Measurements from ENCODE around the gene PCDHA3.
"Not testable (repeated sequence)": the region's sequence is repeated elsewhere in the genome, so short reads cannot be mapped to it uniquely, and the experiment has no call there.

The PCDHA3 gene

GRCh38 chr5:140796718-140797095 lies 4.2 kb upstream of the PCDHA3 start:
- no peak overlapping the region for H2AFZ ChIP-seq (ENCODE audit: low read depth, low read length)
- ATAC-seq (ENCODE audit: insufficient read depth, low read depth), result no peak
- no peak overlapping the region for H3K9ac ChIP-seq (ENCODE audit: low read depth, low read length)
- H3K4me1 ChIP-seq (ENCODE audit: insufficient read depth, low read length), result no peaks in the 10 kb centered on the region
- no peaks in the 10 kb centered on the region for H4K20me1 ChIP-seq (ENCODE audit: insufficient read depth, low read length)
- H3K9me3 ChIP-seq (ENCODE audit: insufficient read depth, low read length, severe bottlenecking), result no peaks in the 10 kb centered on the region
- TF ChIP-seq EZH2 (IDR thresholded peaks at IDR 0.05; ENCODE audit: borderline replicate concordance, low read depth, low read length, severe bottlenecking) (no peak), CTCF (IDR thresholded peaks at IDR 0.05; ENCODE audit: borderline replicate concordance, extremely low read depth, low read length, poor library complexity, severe bottlenecking) (no peak)
- no peaks in the 10 kb centered on the region for H3K36me3 ChIP-seq (ENCODE audit: insufficient read depth, low read length)
- H3K27ac ChIP-seq (ENCODE audit: low read length), result no peak overlapping the region
- no peak for DNase-seq
- H3K79me2 ChIP-seq (ENCODE audit: insufficient read depth, low read length), result no peaks in the 10 kb centered on the region
- no peak overlapping the region for H3K4me3 ChIP-seq (ENCODE audit: low read depth in 1 of 2, low read length in 2 of 2)
- H3K4me2 ChIP-seq (ENCODE audit: insufficient read depth, low read length), result no peak overlapping the region
- H3K27me3 ChIP-seq (ENCODE audit: insufficient read depth, low read length, poor library complexity), result peaks cover 3% of the 10 kb centered on the region

- Histone ChIP-seq H3K9me3 (ENCODE audit: insufficient read depth, low read length, severe bottlenecking) (no peaks in the 10 kb centered on the region), H3K27me3 (ENCODE audit: insufficient read depth, low read length, poor library complexity) (no peaks in the 10 kb centered on the region), H3K79me2 (ENCODE audit: insufficient read depth, low read length) (no peaks in the 10 kb centered on the region), H3K4me3 (ENCODE audit: low read depth in 1 of 2, low read length in 2 of 2) (no peak overlapping the region), H3K4me1 (ENCODE audit: insufficient read depth, low read length) (no peaks in the 10 kb centered on the region), H3K4me2 (ENCODE audit: insufficient read depth, low read length) (no peak overlapping the region), H3K36me3 (ENCODE audit: insufficient read depth, low read length) (no peaks in the 10 kb centered on the region), H2AFZ (ENCODE audit: low read depth, low read length) (no peak overlapping the region), H4K20me1 (ENCODE audit: insufficient read depth, low read length) (no peaks in the 10 kb centered on the region), H3K9ac (ENCODE audit: low read depth, low read length) (no peak overlapping the region), H3K27ac (ENCODE audit: low read length) (no peak overlapping the region)
- no peak for ATAC-seq (ENCODE audit: insufficient read depth, low read depth)
- TF ChIP-seq EZH2 (IDR thresholded peaks at IDR 0.05; ENCODE audit: borderline replicate concordance, low read depth, low read length, severe bottlenecking), result no peak
- no peak for TF ChIP-seq CTCF (IDR thresholded peaks at IDR 0.05; ENCODE audit: borderline replicate concordance, extremely low read depth, low read length, poor library complexity, severe bottlenecking)
- DNase-seq, result no peak
Measured at GRCh38 chr5:140801494-140801841, 611 bp downstream of the PCDHA3 start.

GRCh38 chr5:140802381-140802780 lies 1.5 kb downstream of the PCDHA3 start:
- H3K27me3 ChIP-seq (ENCODE audit: insufficient read depth, low read length, poor library complexity); H3K36me3 ChIP-seq (ENCODE audit: insufficient read depth, low read length); H3K9ac ChIP-seq (ENCODE audit: low read depth, low read length); H3K27ac ChIP-seq (ENCODE audit: low read length); DNase-seq; H3K4me2 ChIP-seq (ENCODE audit: insufficient read depth, low read length); H3K79me2 ChIP-seq (ENCODE audit: insufficient read depth, low read length); H4K20me1 ChIP-seq (ENCODE audit: insufficient read depth, low read length); H3K9me3 ChIP-seq (ENCODE audit: insufficient read depth, low read length, severe bottlenecking); H3K4me3 ChIP-seq (ENCODE audit: low read depth in 1 of 2, low read length in 2 of 2); ATAC-seq (ENCODE audit: insufficient read depth, low read depth); H2AFZ ChIP-seq (ENCODE audit: low read depth, low read length); H3K4me1 ChIP-seq (ENCODE audit: insufficient read depth, low read length): not testable (repeated sequence)

- H3K4me2 ChIP-seq (ENCODE audit: insufficient read depth, low read length), result no peak overlapping the region
- H4K20me1 ChIP-seq (ENCODE audit: insufficient read depth, low read length), result no peaks in the 10 kb centered on the region
- H3K9me3 ChIP-seq (ENCODE audit: insufficient read depth, low read length, severe bottlenecking), result no peaks in the 10 kb centered on the region
- H3K4me1 ChIP-seq (ENCODE audit: insufficient read depth, low read length), result no peaks in the 10 kb centered on the region
- no peak overlapping the region for H3K4me3 ChIP-seq (ENCODE audit: low read depth in 1 of 2, low read length in 2 of 2)
- DNase-seq, result no peak
- no peak overlapping the region for H3K27ac ChIP-seq (ENCODE audit: low read length)
- H3K79me2 ChIP-seq (ENCODE audit: insufficient read depth, low read length), result no peaks in the 10 kb centered on the region
- no peak overlapping the region for H3K9ac ChIP-seq (ENCODE audit: low read depth, low read length)
- ATAC-seq (ENCODE audit: insufficient read depth, low read depth), result no peak
- H2AFZ ChIP-seq (ENCODE audit: low read depth, low read length), result no peak overlapping the region
- no peaks in the 10 kb centered on the region for H3K27me3 ChIP-seq (ENCODE audit: insufficient read depth, low read length, poor library complexity)
- H3K36me3 ChIP-seq (ENCODE audit: insufficient read depth, low read length), result no peaks in the 10 kb centered on the region
- TF ChIP-seq CTCF (IDR thresholded peaks at IDR 0.05; ENCODE audit: borderline replicate concordance, extremely low read depth, low read length, poor library complexity, severe bottlenecking) (no peak), EZH2 (IDR thresholded peaks at IDR 0.05; ENCODE audit: borderline replicate concordance, low read depth, low read length, severe bottlenecking) (no peak)
Measured at GRCh38 chr5:140802781-140803271, 2.0 kb downstream of the PCDHA3 start.

All from DND-41 (cell line).